ENCODE data around the gene MECP2.

The MECP2 gene

DNA sequence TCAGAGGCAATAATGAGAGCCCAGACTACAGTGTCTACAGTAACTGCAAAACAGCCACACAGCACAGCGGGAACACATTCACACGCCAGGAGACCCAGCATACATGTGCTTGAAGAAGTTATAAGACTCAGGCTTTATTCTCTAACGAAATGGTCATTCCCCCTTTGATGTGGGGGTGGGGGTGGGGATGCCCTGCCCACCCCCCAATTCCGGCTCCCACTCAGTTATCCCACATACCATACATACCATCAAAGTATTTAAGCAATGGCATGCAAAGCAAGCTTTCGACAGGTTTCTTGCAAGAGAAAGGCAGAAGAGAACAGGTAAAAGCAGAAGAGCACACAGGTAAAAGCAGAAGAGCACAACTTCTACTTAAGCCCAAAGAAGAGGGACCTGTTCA lies 3.6 kb downstream of the MECP2 start:
- Histone ChIP-seq H3K9me2 (replicated peaks; ENCODE audit: insufficient read depth, low read length) (no peaks in the 10 kb centered on the region), H3K27me3 (ENCODE audit: low read length) (no peaks in the 10 kb centered on the region), H3K9me3 (ENCODE audit: insufficient read depth, low read length) (no peaks in the 10 kb centered on the region), H3K4me3 (ENCODE audit: insufficient read depth, low read length, poor library complexity, severe bottlenecking) (no peak overlapping the region), H3K79me2 (ENCODE audit: insufficient read depth, low read length) (peaks cover 78% of the 10 kb centered on the region), H3K36me3 (ENCODE audit: low read length) (no peaks in the 10 kb centered on the region), H3K9ac (ENCODE audit: low read length) (no peak overlapping the region), H3K27ac (ENCODE audit: low read depth, low read length) (no peak overlapping the region), H3K4me2 (ENCODE audit: low read depth, low read length, poor library complexity, severe bottlenecking) (peak overlapping the region; percentile 90), H4K20me1 (ENCODE audit: low read depth, low read length) (0 out of 2 replicates have a peak, but pooled peaks cover 10% of the 10 kb centered on the region), H3F3A (ENCODE audit: insufficient read depth) (no peaks in the 10 kb centered on the region), H2AFZ (ENCODE audit: low read depth, low read length, severe bottlenecking) (no peak overlapping the region)
- TF ChIP-seq EZH2phosphoT487 (conservative IDR thresholded peaks at IDR 0.05; ENCODE audit: low read length): no peak
- TF ChIP-seq, protein P1, sequence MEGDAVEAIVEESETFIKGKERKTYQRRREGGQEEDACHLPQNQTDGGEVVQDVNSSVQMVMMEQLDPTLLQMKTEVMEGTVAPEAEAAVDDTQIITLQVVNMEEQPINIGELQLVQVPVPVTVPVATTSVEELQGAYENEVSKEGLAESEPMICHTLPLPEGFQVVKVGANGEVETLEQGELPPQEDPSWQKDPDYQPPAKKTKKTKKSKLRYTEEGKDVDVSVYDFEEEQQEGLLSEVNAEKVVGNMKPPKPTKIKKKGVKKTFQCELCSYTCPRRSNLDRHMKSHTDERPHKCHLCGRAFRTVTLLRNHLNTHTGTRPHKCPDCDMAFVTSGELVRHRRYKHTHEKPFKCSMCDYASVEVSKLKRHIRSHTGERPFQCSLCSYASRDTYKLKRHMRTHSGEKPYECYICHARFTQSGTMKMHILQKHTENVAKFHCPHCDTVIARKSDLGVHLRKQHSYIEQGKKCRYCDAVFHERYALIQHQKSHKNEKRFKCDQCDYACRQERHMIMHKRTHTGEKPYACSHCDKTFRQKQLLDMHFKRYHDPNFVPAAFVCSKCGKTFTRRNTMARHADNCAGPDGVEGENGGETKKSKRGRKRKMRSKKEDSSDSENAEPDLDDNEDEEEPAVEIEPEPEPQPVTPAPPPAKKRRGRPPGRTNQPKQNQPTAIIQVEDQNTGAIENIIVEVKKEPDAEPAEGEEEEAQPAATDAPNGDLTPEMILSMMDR (IDR thresholded peaks at IDR 0.05; ENCODE audit: insufficient read depth, low read length, poor library complexity, severe bottlenecking): no peak

DNA sequence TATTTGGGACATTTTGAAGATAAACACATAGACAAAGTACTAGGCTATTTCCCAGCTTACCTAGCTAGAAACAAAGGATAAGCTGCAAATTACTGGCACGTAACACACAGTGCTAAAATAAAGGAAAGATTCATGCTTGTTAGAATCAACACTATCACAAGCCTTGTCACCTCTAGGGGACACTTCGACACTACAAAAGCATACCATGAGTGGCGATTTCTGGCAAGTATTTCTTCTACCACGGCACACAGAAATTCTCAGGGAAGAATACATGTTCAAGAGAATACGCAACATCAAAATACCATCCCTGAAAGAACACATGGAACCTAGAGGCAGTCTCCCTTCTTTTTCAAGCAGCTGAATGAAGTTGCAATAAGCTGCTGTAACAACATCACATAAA lies 5.1 kb downstream of the MECP2 start:
- H3K4me2 ChIP-seq (ENCODE audit: low read depth, low read length, poor library complexity, severe bottlenecking): no peak overlapping the region
- no peaks in the 10 kb centered on the region for H3K9me2 ChIP-seq (replicated peaks; ENCODE audit: insufficient read depth, low read length)
- no peak overlapping the region for H2AFZ ChIP-seq (ENCODE audit: low read depth, low read length, severe bottlenecking)
- 0 out of 2 replicates have a peak, but pooled peaks cover 10% of the 10 kb centered on the region for H4K20me1 ChIP-seq (ENCODE audit: low read depth, low read length)
- no peaks in the 10 kb centered on the region for H3K9me3 ChIP-seq (ENCODE audit: insufficient read depth, low read length)
- no peak for TF ChIP-seq EZH2phosphoT487 (conservative IDR thresholded peaks at IDR 0.05; ENCODE audit: low read length)
- TF ChIP-seq, protein P1 (IDR thresholded peaks at IDR 0.05; ENCODE audit: insufficient read depth, low read length, poor library complexity, severe bottlenecking): no peak
- H3K36me3 ChIP-seq (ENCODE audit: low read length): no peaks in the 10 kb centered on the region
- no peak overlapping the region for H3K9ac ChIP-seq (ENCODE audit: low read length)
- H3K79me2 ChIP-seq (ENCODE audit: insufficient read depth, low read length): peaks cover 93% of the 10 kb centered on the region
- no peaks in the 10 kb centered on the region for H3K27me3 ChIP-seq (ENCODE audit: low read length)
- no peaks in the 10 kb centered on the region for H3F3A ChIP-seq (ENCODE audit: insufficient read depth)
- no peak overlapping the region for H3K4me3 ChIP-seq (ENCODE audit: insufficient read depth, low read length, poor library complexity, severe bottlenecking)
- H3K27ac ChIP-seq (ENCODE audit: low read depth, low read length): no peak overlapping the region

DNA sequence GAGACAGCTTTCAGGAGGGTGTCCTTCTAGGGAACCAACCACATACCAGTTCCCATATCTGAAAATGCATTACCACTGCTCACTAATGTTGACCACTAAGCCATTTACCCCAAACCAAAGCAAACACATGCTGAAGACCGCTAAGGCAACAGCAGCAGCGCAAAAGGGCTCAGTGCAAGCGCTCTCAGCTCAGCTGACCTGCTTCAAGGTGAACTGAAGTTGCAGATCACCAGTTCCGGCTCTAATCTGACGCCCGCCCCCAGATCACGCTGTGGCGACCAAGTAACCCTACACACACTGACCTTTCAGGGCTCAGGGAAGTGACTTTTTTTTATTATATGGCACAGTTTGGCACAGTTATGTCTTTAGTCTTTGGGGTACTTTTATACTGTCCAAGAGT lies 5.8 kb downstream of the MECP2 start:
- Histone ChIP-seq H3K4me3 (ENCODE audit: insufficient read depth, low read length, poor library complexity, severe bottlenecking) (no peak overlapping the region), H3K27ac (ENCODE audit: low read depth, low read length) (no peak overlapping the region), H3K36me3 (ENCODE audit: low read length) (no peaks in the 10 kb centered on the region), H3K27me3 (ENCODE audit: low read length) (no peaks in the 10 kb centered on the region), H3K9me3 (ENCODE audit: insufficient read depth, low read length) (no peaks in the 10 kb centered on the region), H2AFZ (ENCODE audit: low read depth, low read length, severe bottlenecking) (no peak overlapping the region), H3K4me2 (ENCODE audit: low read depth, low read length, poor library complexity, severe bottlenecking) (no peak overlapping the region), H4K20me1 (ENCODE audit: low read depth, low read length) (0 out of 2 replicates have a peak, but pooled peaks cover 10% of the 10 kb centered on the region), H3K9ac (ENCODE audit: low read length) (no peak overlapping the region), H3K9me2 (replicated peaks; ENCODE audit: insufficient read depth, low read length) (no peaks in the 10 kb centered on the region), H3K79me2 (ENCODE audit: insufficient read depth, low read length) (peaks cover 97% of the 10 kb centered on the region), H3F3A (ENCODE audit: insufficient read depth) (no peaks in the 10 kb centered on the region)
- TF ChIP-seq, protein P1 (IDR thresholded peaks at IDR 0.05; ENCODE audit: insufficient read depth, low read length, poor library complexity, severe bottlenecking): no peak
- no peak for TF ChIP-seq EZH2phosphoT487 (conservative IDR thresholded peaks at IDR 0.05; ENCODE audit: low read length)
